ENCODE data around the gene SV2B. TPM values are rescaled to one million over a fixed set of nuclear protein-coding genes. Genes with fewer than 3 reads are reported as not detected.

Gene SV2B
- total and polyA plus RNA-seq, 9 of the 15 experiments (the other 6 are each of a cell fraction or from before 2014, with no cell fraction given): 0.01 to 0.25 (median 0.11) TPM

- Histone ChIP-seq H4K20me1 (replicated peaks; ENCODE audit: control insufficient read depth, insufficient read depth, low read length) (0 out of 2 replicates have a peak, but pooled peaks cover 3% of the 10 kb centered on the region), H3K9me3 (replicated peaks; ENCODE audit: control insufficient read depth, insufficient read depth, low read depth, low read length) (no peaks in the 10 kb centered on the region), H3K27ac (ENCODE audit: extremely low read depth, low read depth, low read length) (no peak overlapping the region), H3K4me1 (replicated peaks in 1 of 2; ENCODE audit: control insufficient read depth in 2 of 2, insufficient read depth in 2 of 2, low read length in 2 of 2) (no peaks in the 10 kb centered on the region), H3K9ac (ENCODE audit: insufficient read depth in 1 of 2, low read depth in 2 of 2, low read length in 2 of 2) (no peak overlapping the region), H3K9me1 (ENCODE audit: control insufficient read depth, insufficient read depth, low read length) (no peaks in the 10 kb centered on the region), H2AFZ (ENCODE audit: low read depth, low read length) (no peak overlapping the region), H3K36me3 (ENCODE audit: control insufficient read depth, insufficient read depth, low read length) (no peaks in the 10 kb centered on the region), H3K4me2 (ENCODE audit: insufficient read depth, low read length) (no peak overlapping the region), H3K4me3 (no peak overlapping the region), H3K27me3 (ENCODE audit: control insufficient read depth in 2 of 2, insufficient read depth in 2 of 2, low read length in 2 of 2) (peaks cover 16 to 33% of the 10 kb centered on the region in 2 experiments), H3K79me2 (ENCODE audit: control insufficient read depth, insufficient read depth, low read length) (no peaks in the 10 kb centered on the region)
- DNase-seq (ENCODE audit: extremely low read depth in 1 of 4, low spot score in 3 of 4): no peak
- in situ Hi-C loops (cut with MboI): no loop called here
- ATAC-seq: no peak
- intact Hi-C loops (cut with micrococcal nuclease): no loop called here
- ChIA-PET CTCF (ENCODE audit: low intra/inter-chr PET ratio) (no interaction called here), POLR2A (interaction anchor here (0.6 to 1.1 kb wide), 2 partner anchors 227 to 304 kb away, joined by 3 read pairs; partner anchors contain the start of gene PRC1)
- FAIRE-seq: no peak
- BruUV-seq (replicated peaks): no TSS peak
- under 1% methylated on average over 6 of the region's 6 CpGs for WGBS (ENCODE audit: insufficient coverage, low coverage, missing lambda C conversion rate)
- TF ChIP-seq PKNOX1 (IDR thresholded peaks at IDR 0.05) (no peak), ZNF41 (CRISPR knock-in tag; conservative IDR thresholded peaks at IDR 0.05) (no peak), DNMT1 (IDR thresholded peaks at IDR 0.05) (no peak), HMG20A (CRISPR knock-in tag; conservative IDR thresholded peaks at IDR 0.05) (no peak), TSC22D4 (tag; IDR thresholded peaks at IDR 0.05) (no peak), HMBOX1 (IDR thresholded peaks at IDR 0.05) (no peak), TAF7 (tag; IDR thresholded peaks at IDR 0.05) (no peak), BHLHE40 (IDR thresholded peaks at IDR 0.05; ENCODE audit: low read length) (no peak), ZNF586 (CRISPR knock-in tag; conservative IDR thresholded peaks at IDR 0.05) (no peak), CEBPZ (IDR thresholded peaks at IDR 0.05; ENCODE audit: borderline replicate concordance, low read depth, low read length) (no peak), ZBED1 (IDR thresholded peaks at IDR 0.05) (no peak), CREM (IDR thresholded peaks at IDR 0.05; ENCODE audit: low read depth) (no peak), CBX5 (IDR thresholded peaks at IDR 0.05; ENCODE audit: borderline replicate concordance, low read depth) (no peak), EHMT2 (IDR thresholded peaks at IDR 0.05) (no peak), SUPT5H (IDR thresholded peaks at IDR 0.05) (no peak), ZNF23 (CRISPR knock-in tag; IDR thresholded peaks at IDR 0.05) (no peak), ZBTB26 (CRISPR knock-in tag; IDR thresholded peaks at IDR 0.05) (no peak), JUND (IDR thresholded peaks at IDR 0.05; ENCODE audit: borderline replicate concordance, low read depth, low read length) (no peak), JUND (tag; IDR thresholded peaks at IDR 0.05; ENCODE audit: borderline replicate concordance, low read depth, low read length) (no peak)
Measured at GRCh38 chr15:91298101-91298500, 198.0 kb downstream of the SV2B start.

Measured in K562 (cell line).